Activated T-cell treated with anti-CD3 and anti-CD28 coated beads for 4 hours (primary cell): ENCODE data around the gene ALDH3B1.

Experiments
- DNase-seq: peaks from one replicate; pipeline ENCODE4 v3.0.0-alpha.2; 2020

ALDH3B1 gene

GRCh38 chr11:68014157-68014946, 4.2 kb downstream of the ALDH3B1 start:
- DNase-seq: no peak

GRCh38 chr11:68014947-68015447, 4.9 kb downstream of the ALDH3B1 start:
- no peak for DNase-seq

GRCh38 chr11:68015467-68015866, 5.3 kb downstream of the ALDH3B1 start:
- no peak for DNase-seq

- no peak for DNase-seq
Observed at GRCh38 chr11:68016161-68016903, 6.2 kb downstream of the ALDH3B1 start.

- no peak for DNase-seq
Observed at GRCh38 chr11:68016904-68017817, 7.0 kb downstream of the ALDH3B1 start.

GRCh38 chr11:68017980-68018729, 8.0 kb downstream of the ALDH3B1 start:
- DNase-seq: no peak

GRCh38 chr11:68018730-68019190, 8.6 kb downstream of the ALDH3B1 start:
- DNase-seq: no peak

GRCh38 chr11:68019486-68019885, 9.4 kb downstream of the ALDH3B1 start:
- DNase-seq: no peak

- no peak for DNase-seq
Observed at GRCh38 chr11:68020575-68020974, 10.4 kb downstream of the ALDH3B1 start.

- no peak for DNase-seq
Observed at GRCh38 chr11:68021167-68021787, 11.2 kb downstream of the ALDH3B1 start.

GRCh38 chr11:68022531-68022930, 12.4 kb downstream of the ALDH3B1 start:
- DNase-seq: no peak

GRCh38 chr11:68024508-68024907, 14.4 kb downstream of the ALDH3B1 start:
- no peak for DNase-seq

GRCh38 chr11:68025047-68025446, 14.9 kb downstream of the ALDH3B1 start:
- DNase-seq: no peak

- no peak for DNase-seq
Observed at GRCh38 chr11:68026391-68027105, 16.4 kb downstream of the ALDH3B1 start.

- DNase-seq: no peak
Observed at GRCh38 chr11:68027667-68028066, 17.5 kb downstream of the ALDH3B1 start.

GRCh38 chr11:68028802-68029545, 18.8 kb downstream of the ALDH3B1 start:
- DNase-seq: no peak

- peak; percentile 98 for DNase-seq
Observed at GRCh38 chr11:68030318-68031143, 20.4 kb downstream of the ALDH3B1 start, which contains the start of gene NDUFS8. NDUFS8 (plus strand) TSS chr11:68030681; CDS start chr11:68032152, 1,471 bp downstream.

GRCh38 chr11:68031144-68031464, 21.0 kb downstream of the ALDH3B1 start:
- DNase-seq: no peak

GRCh38 chr11:68032003-68032402, 21.9 kb downstream of the ALDH3B1 start:
- no peak for DNase-seq
